ENCODE measurements around the gene PC. TPM values are rescaled to one million over a fixed set of nuclear protein-coding genes. Genes with fewer than 3 reads are reported as not detected.

PC gene
- total RNA-seq, 4 donors from 2014 or later: 154 to 535 (median 195) TPM

- no peak for TF ChIP-seq CTCF (IDR thresholded peaks at IDR 0.05; ENCODE audit: low read depth)
Measured at GRCh38 chr11:66845143-66845875, 112.9 kb downstream of the PC start.

GRCh38 chr11:66844496-66845142 is 113.6 kb downstream of the PC start:
- TF ChIP-seq CTCF (IDR thresholded peaks at IDR 0.05; ENCODE audit: low read depth): no peak

GRCh38 chr11:66843776-66844495 is 114.2 kb downstream of the PC start:
- no peak for TF ChIP-seq CTCF (IDR thresholded peaks at IDR 0.05; ENCODE audit: low read depth)

- no peak for TF ChIP-seq CTCF (IDR thresholded peaks at IDR 0.05; ENCODE audit: low read depth)
Measured at GRCh38 chr11:66842896-66843775, 115.0 kb downstream of the PC start, which contains the start of gene RCE1. Gene RCE1 (plus strand): TSS chr11:66843441. CDS start chr11:66843456, 15 bp downstream.

- TF ChIP-seq CTCF (IDR thresholded peaks at IDR 0.05; ENCODE audit: low read depth): no peak
Measured at GRCh38 chr11:66842501-66842895, 115.7 kb downstream of the PC start.

DNA sequence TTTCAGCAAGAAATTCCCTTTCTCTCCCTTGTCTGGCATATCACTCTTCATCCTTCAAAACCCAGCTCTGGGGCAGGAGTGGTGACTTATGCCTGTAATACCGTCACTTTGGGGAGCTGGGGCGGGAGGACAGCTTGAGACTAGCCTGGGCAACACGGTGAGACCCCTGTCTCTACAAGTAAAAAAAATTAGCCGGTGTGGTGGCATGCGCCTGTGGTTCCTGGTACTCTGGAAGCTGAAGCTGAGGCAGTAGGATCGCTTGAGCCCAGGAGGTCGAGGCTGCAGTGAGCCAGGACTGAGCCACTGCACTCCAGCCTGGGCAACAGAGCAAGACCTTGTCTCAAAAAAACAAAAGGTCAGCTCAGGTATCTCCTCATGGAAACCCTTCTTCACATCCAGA is 116.3 kb downstream of the PC start:
- no peak for TF ChIP-seq CTCF (IDR thresholded peaks at IDR 0.05; ENCODE audit: low read depth)

Data from subcutaneous adipose tissue (tissue), 4 donors.